DND-41 (cell line): ENCODE data around the gene THAP2.

ENCODE experiments used
- EZH2 ChIP-seq: IDR thresholded peaks from 3 replicates; pipeline ENCODE4 v1.6.1; 2012; ENCODE audit warnings: borderline replicate concordance, low read depth, mild to moderate bottlenecking, moderate library complexity, low read length, inconsistent platforms; ENCODE audit not compliant: severe bottlenecking
- TF ChIP-seq, protein P1 (sequence below): IDR thresholded peaks from 2 replicates; pipeline ENCODE4 v1.5.1; 2012; ENCODE audit warnings: borderline replicate concordance, low read length, moderate library complexity, mild to moderate bottlenecking; ENCODE audit not compliant: poor library complexity, severe bottlenecking; ENCODE audit errors: extremely low read depth

DNA sequence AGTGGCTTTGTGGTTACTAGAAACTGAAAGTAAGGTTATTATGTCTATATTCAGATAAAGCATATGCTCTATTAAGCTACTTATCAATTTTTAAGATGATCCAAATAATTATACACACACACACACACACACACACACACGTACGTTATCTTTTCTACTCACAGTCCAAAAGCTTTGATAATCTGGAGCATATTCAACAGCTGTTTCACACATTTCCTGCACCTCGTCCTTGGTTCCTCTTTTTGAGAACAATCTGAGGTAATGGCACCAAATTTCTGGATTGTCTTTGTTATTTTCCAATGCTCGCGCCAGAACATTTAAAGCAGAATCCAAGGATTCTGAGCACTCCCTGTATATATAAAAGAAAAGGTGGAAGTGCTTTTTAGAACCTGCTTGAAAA lies 38.0 kb upstream of the THAP2 start:
- TF ChIP-seq, protein P1, sequence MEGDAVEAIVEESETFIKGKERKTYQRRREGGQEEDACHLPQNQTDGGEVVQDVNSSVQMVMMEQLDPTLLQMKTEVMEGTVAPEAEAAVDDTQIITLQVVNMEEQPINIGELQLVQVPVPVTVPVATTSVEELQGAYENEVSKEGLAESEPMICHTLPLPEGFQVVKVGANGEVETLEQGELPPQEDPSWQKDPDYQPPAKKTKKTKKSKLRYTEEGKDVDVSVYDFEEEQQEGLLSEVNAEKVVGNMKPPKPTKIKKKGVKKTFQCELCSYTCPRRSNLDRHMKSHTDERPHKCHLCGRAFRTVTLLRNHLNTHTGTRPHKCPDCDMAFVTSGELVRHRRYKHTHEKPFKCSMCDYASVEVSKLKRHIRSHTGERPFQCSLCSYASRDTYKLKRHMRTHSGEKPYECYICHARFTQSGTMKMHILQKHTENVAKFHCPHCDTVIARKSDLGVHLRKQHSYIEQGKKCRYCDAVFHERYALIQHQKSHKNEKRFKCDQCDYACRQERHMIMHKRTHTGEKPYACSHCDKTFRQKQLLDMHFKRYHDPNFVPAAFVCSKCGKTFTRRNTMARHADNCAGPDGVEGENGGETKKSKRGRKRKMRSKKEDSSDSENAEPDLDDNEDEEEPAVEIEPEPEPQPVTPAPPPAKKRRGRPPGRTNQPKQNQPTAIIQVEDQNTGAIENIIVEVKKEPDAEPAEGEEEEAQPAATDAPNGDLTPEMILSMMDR: no peak
- TF ChIP-seq EZH2: no peak
